Ascending aorta (tissue), 2 donors: Measurements from ENCODE around the gene PDE10A. TPM values are rescaled to one million over a fixed set of nuclear protein-coding genes. Genes with fewer than 3 reads are reported as not detected.

ENCODE experiments used
- DNase-seq, 2 donors: peaks; one replicate each; pipeline ENCODE4 v3.0.0-alpha.2; 2019; ENCODE audit warnings: low spot score in 2 of 2
- H3K27ac ChIP-seq, 2 donors: fragments of 200-600 bp; sonication (generic); one replicate each; pipeline ENCODE4 v1.5.1; 2016 to 2017; ENCODE audit warnings: mild to moderate bottlenecking in 1 of 2
- H3K27me3 ChIP-seq: fragments of 200-600 bp; sonication (generic); one replicate; pipeline ENCODE4 v1.5.1; 2017
- H3K36me3 ChIP-seq, 2 donors: fragments of 200-600 bp; sonication (generic); one replicate each; pipeline ENCODE4 v1.5.1; 2016
- H3K4me1 ChIP-seq, 2 donors: fragments of 200-600 bp; sonication (generic); one replicate each; pipeline ENCODE4 v1.5.1; 2016 to 2017; ENCODE audit warnings: mild to moderate bottlenecking in 1 of 2
- H3K4me3 ChIP-seq, 2 donors: fragments of 200-600 bp; sonication (generic); one replicate each; pipeline ENCODE4 v1.5.1; 2016 to 2017; ENCODE audit warnings: mild to moderate bottlenecking in 1 of 2
- H3K9me3 ChIP-seq, 2 donors: fragments of 200-600 bp; sonication (generic); one replicate each; pipeline ENCODE4 v1.5.1; 2016
- CTCF ChIP-seq, 3 experiments: fragments of 200-600 bp in 2 of 3; fragments of 450-650 bp in 1 of 3; sonication (generic) in 2 of 3; IDR thresholded peaks; one replicate each; pipeline ENCODE4 v1.5.1; 2016 to 2019; ENCODE audit warnings: antibody characterized with exemption in 3 of 3, mild to moderate bottlenecking in 1 of 3, moderate library complexity in 1 of 3
- intact Hi-C: fragments of 100-400 bp; cut with DNase I; formaldehyde crosslinking; loops from one replicate; pipeline ENCODE4 v1.15.1; 2023
- total RNA-seq: library from RNA; depleted of rRNA; stranded (reverse); fragments of >200 nt; gene quantifications from one replicate; pipeline ENCODE4 v1.1.0, GENCODE V29; 2016

The PDE10A gene
- total RNA-seq, 1 donor from 2014 or later = 2.0 TPM

DNA sequence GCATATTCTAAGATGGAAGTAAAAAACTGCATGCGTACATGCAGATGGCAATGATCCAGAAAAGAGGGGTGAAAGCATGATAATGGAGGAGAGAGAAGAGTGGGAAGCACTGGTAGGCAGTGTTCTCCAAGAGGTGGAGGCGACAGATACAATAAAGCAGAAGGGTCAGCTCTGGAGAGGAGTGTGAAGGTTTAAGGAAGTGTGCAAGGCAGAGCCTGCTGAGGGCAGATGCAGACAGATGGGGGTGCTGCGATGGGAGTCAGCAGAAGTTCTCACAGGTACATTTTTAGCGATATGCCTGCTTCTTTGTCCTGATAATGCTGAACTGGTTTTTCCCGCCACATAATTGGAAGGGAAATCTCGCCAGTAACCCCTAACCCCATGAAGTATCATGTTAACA lies 272.6 kb downstream of the PDE10A start:
- no peak overlapping the region for H3K27ac ChIP-seq
- no peaks in the 10 kb centered on the region for H3K27me3 ChIP-seq
- no peak for TF ChIP-seq CTCF (IDR thresholded peaks at IDR 0.05)
- H3K9me3 ChIP-seq = no peaks in the 10 kb centered on the region
- no peaks in the 10 kb centered on the region for H3K4me1 ChIP-seq
- DNase-seq = no peak
- intact Hi-C loops = no loop called here
- no peak overlapping the region for H3K4me3 ChIP-seq
- H3K36me3 ChIP-seq = no peaks in the 10 kb centered on the region

- Histone ChIP-seq H3K27ac (no peak overlapping the region), H3K4me3 (no peak overlapping the region), H3K27me3 (no peaks in the 10 kb centered on the region), H3K4me1 (no peaks in the 10 kb centered on the region), H3K9me3 (no peaks in the 10 kb centered on the region), H3K36me3 (no peaks in the 10 kb centered on the region)
- intact Hi-C loops = no loop called here
- no peak for TF ChIP-seq CTCF (IDR thresholded peaks at IDR 0.05)
- no peak for DNase-seq
These were observed 273.5 kb downstream of the PDE10A start for GRCh38 chr6:165389534-165389933.

DNA sequence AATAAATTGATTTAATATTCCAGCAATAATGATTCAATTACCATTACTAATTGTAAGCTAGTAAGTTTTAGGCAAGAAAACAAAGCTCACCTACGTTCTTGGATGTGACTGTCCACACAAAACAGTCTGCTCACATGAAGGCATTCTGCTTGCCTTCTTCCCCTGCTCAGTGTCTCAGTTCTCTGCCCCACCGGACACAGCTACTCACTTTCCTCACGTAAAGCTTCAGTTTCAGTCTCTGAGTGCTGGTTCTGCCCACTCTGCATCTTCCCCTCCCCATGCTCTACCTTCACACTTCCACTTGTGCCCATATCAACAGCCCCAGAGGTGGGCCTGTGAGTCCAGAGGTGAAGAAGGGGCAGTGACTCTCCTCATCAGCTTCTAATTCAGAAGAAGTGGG lies 279.7 kb downstream of the PDE10A start:
- no peak for DNase-seq
- no peaks in the 10 kb centered on the region for H3K27me3 ChIP-seq
- H3K9me3 ChIP-seq = no peaks in the 10 kb centered on the region
- intact Hi-C loops = no loop called here
- no peak overlapping the region for H3K27ac ChIP-seq
- TF ChIP-seq CTCF (IDR thresholded peaks at IDR 0.05) = no peak
- H3K36me3 ChIP-seq = no peaks in the 10 kb centered on the region
- no peaks in the 10 kb centered on the region for H3K4me1 ChIP-seq
- H3K4me3 ChIP-seq = no peak overlapping the region

- Histone ChIP-seq H3K4me3 (no peak overlapping the region), H3K4me1 (no peaks in the 10 kb centered on the region), H3K27ac (no peak overlapping the region), H3K9me3 (no peaks in the 10 kb centered on the region), H3K27me3 (no peaks in the 10 kb centered on the region), H3K36me3 (no peaks in the 10 kb centered on the region)
- no peak for TF ChIP-seq CTCF (IDR thresholded peaks at IDR 0.05)
- intact Hi-C loops = no loop called here
- no peak for DNase-seq
These were observed 286.9 kb downstream of the PDE10A start for GRCh38 chr6:165376100-165376499.

GRCh38 chr6:165365371-165365770 lies 297.7 kb downstream of the PDE10A start:
- H3K27ac ChIP-seq = no peak overlapping the region
- no peaks in the 10 kb centered on the region for H3K9me3 ChIP-seq
- intact Hi-C loops = no loop called here
- no peaks in the 10 kb centered on the region for H3K36me3 ChIP-seq
- no peak overlapping the region for H3K4me3 ChIP-seq
- H3K27me3 ChIP-seq = no peaks in the 10 kb centered on the region
- no peak for DNase-seq
- no peak for TF ChIP-seq CTCF (IDR thresholded peaks at IDR 0.05)
- no peaks in the 10 kb centered on the region for H3K4me1 ChIP-seq

GRCh38 chr6:165345700-165346099 lies 317.3 kb downstream of the PDE10A start:
- intact Hi-C loops = no loop called here
- no peaks in the 10 kb centered on the region for H3K27me3 ChIP-seq
- H3K4me3 ChIP-seq = no peak overlapping the region
- H3K9me3 ChIP-seq = no peaks in the 10 kb centered on the region
- H3K36me3 ChIP-seq = no peaks in the 10 kb centered on the region
- no peaks in the 10 kb centered on the region for H3K4me1 ChIP-seq
- DNase-seq = no peak
- no peak overlapping the region for H3K27ac ChIP-seq
- TF ChIP-seq CTCF (IDR thresholded peaks at IDR 0.05) = no peak
